ENCODE data around the gene CFAP69. TPM values are rescaled to one million over a fixed set of nuclear protein-coding genes. Genes with fewer than 3 reads are reported as not detected.
A peak's percentile ranks its signal among the peaks of the same experiment; 100 is the strongest.

CFAP69 gene
- total RNA-seq, 1 experiment from 2014 or later: 4.1 TPM

DNA sequence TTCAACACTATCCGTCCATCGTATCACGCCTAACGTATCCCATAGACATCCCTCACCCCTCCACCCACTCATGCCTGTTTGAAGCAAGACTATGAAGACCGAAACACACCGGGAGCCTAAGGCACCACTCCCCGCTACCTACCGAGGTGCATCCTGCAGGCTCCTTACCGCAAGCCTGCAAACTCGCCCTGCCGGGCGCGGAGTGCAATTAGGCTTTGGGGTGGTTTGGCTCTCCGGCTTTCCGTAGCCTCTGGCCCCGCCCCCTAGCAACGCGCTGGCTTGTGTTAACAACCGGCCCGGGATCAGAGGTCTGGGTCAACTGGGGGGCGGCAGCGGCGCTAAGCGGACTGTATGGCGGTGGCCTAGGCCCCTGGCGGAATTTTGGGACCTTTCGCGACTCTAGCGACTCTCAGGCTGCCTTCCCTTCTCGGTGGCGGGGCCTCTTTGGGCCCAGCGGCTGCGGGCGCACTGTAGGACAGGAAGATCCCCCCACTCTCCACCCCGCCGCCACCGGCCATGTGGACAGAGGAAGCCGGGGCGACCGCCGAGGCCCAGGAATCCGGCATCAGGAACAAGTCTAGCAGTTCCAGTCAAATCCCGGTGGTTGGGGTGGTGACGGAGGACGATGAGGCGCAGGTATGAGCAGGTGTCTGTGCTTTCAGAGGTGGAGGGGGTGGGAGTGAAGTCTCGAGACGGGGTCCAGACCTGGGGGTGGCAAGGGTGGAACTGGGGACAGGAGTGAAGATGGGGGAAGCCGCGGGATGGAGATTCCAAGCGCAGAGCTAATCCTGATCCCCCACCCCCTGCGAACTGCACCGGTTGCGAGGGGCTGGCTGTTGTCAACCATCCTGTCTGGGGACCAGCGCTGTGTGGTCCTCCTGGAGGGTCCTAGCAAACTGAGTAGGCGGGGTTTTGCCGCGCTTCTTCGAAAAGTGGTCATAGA lies at the start of gene CFAP69 (continued):
- TF ChIP-seq, protein P1, sequence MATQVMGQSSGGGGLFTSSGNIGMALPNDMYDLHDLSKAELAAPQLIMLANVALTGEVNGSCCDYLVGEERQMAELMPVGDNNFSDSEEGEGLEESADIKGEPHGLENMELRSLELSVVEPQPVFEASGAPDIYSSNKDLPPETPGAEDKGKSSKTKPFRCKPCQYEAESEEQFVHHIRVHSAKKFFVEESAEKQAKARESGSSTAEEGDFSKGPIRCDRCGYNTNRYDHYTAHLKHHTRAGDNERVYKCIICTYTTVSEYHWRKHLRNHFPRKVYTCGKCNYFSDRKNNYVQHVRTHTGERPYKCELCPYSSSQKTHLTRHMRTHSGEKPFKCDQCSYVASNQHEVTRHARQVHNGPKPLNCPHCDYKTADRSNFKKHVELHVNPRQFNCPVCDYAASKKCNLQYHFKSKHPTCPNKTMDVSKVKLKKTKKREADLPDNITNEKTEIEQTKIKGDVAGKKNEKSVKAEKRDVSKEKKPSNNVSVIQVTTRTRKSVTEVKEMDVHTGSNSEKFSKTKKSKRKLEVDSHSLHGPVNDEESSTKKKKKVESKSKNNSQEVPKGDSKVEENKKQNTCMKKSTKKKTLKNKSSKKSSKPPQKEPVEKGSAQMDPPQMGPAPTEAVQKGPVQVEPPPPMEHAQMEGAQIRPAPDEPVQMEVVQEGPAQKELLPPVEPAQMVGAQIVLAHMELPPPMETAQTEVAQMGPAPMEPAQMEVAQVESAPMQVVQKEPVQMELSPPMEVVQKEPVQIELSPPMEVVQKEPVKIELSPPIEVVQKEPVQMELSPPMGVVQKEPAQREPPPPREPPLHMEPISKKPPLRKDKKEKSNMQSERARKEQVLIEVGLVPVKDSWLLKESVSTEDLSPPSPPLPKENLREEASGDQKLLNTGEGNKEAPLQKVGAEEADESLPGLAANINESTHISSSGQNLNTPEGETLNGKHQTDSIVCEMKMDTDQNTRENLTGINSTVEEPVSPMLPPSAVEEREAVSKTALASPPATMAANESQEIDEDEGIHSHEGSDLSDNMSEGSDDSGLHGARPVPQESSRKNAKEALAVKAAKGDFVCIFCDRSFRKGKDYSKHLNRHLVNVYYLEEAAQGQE (IDR thresholded peaks at IDR 0.05; ENCODE audit: low read depth): no peak
- TF ChIP-seq, protein P2, sequence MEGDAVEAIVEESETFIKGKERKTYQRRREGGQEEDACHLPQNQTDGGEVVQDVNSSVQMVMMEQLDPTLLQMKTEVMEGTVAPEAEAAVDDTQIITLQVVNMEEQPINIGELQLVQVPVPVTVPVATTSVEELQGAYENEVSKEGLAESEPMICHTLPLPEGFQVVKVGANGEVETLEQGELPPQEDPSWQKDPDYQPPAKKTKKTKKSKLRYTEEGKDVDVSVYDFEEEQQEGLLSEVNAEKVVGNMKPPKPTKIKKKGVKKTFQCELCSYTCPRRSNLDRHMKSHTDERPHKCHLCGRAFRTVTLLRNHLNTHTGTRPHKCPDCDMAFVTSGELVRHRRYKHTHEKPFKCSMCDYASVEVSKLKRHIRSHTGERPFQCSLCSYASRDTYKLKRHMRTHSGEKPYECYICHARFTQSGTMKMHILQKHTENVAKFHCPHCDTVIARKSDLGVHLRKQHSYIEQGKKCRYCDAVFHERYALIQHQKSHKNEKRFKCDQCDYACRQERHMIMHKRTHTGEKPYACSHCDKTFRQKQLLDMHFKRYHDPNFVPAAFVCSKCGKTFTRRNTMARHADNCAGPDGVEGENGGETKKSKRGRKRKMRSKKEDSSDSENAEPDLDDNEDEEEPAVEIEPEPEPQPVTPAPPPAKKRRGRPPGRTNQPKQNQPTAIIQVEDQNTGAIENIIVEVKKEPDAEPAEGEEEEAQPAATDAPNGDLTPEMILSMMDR (IDR thresholded peaks at IDR 0.05 in 2 of 3, conservative IDR thresholded peaks at IDR 0.05 in 1 of 3; ENCODE audit: borderline replicate concordance in 1 of 3, insufficient read depth in 1 of 3, low read depth in 2 of 3, low read length in 2 of 3): peak in 2 of 3 experiments; percentile 30 to 34; a peak in 4 of 6 replicates
- TF ChIP-seq JUND (IDR thresholded peaks at IDR 0.05): no peak
- TF ChIP-seq EZH2 (IDR thresholded peaks at IDR 0.05): no peak
- TF ChIP-seq RAD21 (IDR thresholded peaks at IDR 0.05; ENCODE audit: low read depth): no peak
- TF ChIP-seq CEBPB (IDR thresholded peaks at IDR 0.05; ENCODE audit: low read depth): no peak
- peak; percentile 56; the same call in 1 of the 2 replicates for TF ChIP-seq SP1 (IDR thresholded peaks at IDR 0.05; ENCODE audit: low read depth)
- no peak for TF ChIP-seq TCF7L2 (IDR thresholded peaks at IDR 0.05; ENCODE audit: borderline replicate concordance, extremely low read depth, insufficient read depth, insufficient read length)
